Activated T-cell treated with anti-CD3 and anti-CD28 coated beads, Interleukin-2, amount 50 U/mL, for 24 hours (primary cell): ENCODE data around the gene TMTC4.
"Not testable (repeated sequence)": the region's sequence is repeated elsewhere in the genome, so short reads cannot be mapped to it uniquely, and the experiment has no call there.

ENCODE experiments used
- DNase-seq: peaks from one replicate; pipeline ENCODE4 v3.0.0-alpha.2; 2020
- H3K27ac Mint-ChIP-seq: 2 replicates; pipeline ENCODE4 v1.8.0; 2020; ENCODE audit warnings: mild to moderate bottlenecking, mixed read lengths
- H3K27me3 Mint-ChIP-seq: 2 replicates; pipeline ENCODE4 v1.8.0; 2020; ENCODE audit warnings: mixed read lengths
- H3K36me3 Mint-ChIP-seq: 2 replicates; pipeline ENCODE4 v1.8.0; 2020; ENCODE audit warnings: low read depth, mixed read lengths
- H3K4me1 Mint-ChIP-seq: 2 replicates; pipeline ENCODE4 v1.8.0; 2020; ENCODE audit warnings: low read depth, mixed read lengths
- H3K4me3 Mint-ChIP-seq: 2 replicates; pipeline ENCODE4 v1.8.0; 2020; ENCODE audit warnings: mild to moderate bottlenecking, moderate library complexity, mixed read lengths
- H3K9me3 Mint-ChIP-seq: 2 replicates; pipeline ENCODE4 v1.8.0; 2020; ENCODE audit warnings: mixed read lengths

Gene TMTC4

DNA sequence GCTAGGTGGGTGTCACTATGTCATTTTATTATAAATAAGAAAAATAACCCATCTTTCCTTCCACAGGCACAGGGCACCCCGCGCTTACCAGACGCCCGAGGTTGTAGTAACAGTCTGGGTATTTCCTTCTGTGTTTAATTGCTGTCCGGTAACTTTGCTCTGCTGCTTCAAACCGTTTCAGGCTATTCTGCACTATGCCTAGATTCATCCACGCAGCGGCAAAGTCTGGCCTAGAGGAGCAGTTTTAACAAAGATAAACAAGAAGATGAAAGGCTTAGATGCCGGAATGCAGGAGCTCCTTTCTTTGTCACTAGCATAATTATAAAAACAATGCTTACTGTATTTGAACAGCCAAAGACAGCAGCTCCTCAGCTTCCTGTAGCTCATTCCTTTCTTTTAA is 49.1 kb downstream of the TMTC4 start:
- H3K36me3 Mint-ChIP-seq, result peaks cover 89% of the 10 kb centered on the region
- H3K4me3 Mint-ChIP-seq, result no peak overlapping the region
- H3K27me3 Mint-ChIP-seq, result no peaks in the 10 kb centered on the region
- peaks cover 2% of the 10 kb centered on the region for H3K4me1 Mint-ChIP-seq
- H3K27ac Mint-ChIP-seq, result no peak overlapping the region
- H3K9me3 Mint-ChIP-seq, result peaks cover 11% of the 10 kb centered on the region
- no peak for DNase-seq

DNA sequence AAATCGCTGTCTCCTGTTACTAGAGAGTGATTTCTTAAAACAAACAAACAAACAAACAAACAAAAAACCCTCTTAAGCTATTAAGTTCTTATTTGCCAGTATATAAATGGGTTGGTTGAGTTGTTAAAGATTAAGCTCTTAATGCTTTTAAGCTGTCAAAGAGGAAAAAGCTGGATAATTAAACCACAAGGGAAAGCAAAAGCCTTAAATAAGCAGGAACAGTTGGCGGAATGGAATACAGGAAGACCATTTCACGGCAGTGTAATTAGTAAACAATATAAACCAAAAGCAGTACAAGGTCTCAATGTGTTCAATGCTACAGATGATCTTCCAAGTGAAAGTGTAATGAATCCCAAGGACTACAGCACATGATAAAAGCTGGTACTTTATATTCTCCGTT is 53.8 kb downstream of the TMTC4 start:
- Mint-ChIP-seq H3K4me1 (peaks cover 8% of the 10 kb centered on the region), H3K27me3 (no peaks in the 10 kb centered on the region), H3K27ac (no peak overlapping the region), H3K36me3 (peaks cover 48% of the 10 kb centered on the region), H3K9me3 (peaks cover 11% of the 10 kb centered on the region), H3K4me3 (no peak overlapping the region)
- no peak for DNase-seq

DNA sequence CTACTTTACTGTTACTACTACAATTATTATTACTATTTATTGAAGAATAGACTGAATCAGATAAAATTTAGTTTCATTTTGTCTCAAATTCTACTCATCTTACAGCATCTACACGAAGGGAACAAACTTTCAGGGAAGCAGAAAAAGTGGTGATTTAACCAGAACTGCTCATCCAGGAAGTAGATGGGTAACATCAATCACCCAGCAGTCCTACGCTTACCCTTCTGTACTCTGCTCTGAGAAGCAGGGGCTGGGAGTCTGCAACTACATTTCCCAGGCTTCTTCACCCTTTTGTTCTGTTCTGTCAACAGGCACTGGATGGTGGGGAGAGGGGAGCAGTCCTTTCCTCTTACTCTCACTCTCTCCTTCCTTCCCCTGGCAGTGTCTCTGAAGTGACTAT is 54.7 kb downstream of the TMTC4 start:
- H3K4me1 Mint-ChIP-seq, result peaks cover 8% of the 10 kb centered on the region
- peaks cover 11% of the 10 kb centered on the region for H3K9me3 Mint-ChIP-seq
- DNase-seq, result no peak
- H3K27me3 Mint-ChIP-seq, result no peaks in the 10 kb centered on the region
- H3K4me3 Mint-ChIP-seq, result no peak overlapping the region
- no peak overlapping the region for H3K27ac Mint-ChIP-seq
- peaks cover 39% of the 10 kb centered on the region for H3K36me3 Mint-ChIP-seq

DNA sequence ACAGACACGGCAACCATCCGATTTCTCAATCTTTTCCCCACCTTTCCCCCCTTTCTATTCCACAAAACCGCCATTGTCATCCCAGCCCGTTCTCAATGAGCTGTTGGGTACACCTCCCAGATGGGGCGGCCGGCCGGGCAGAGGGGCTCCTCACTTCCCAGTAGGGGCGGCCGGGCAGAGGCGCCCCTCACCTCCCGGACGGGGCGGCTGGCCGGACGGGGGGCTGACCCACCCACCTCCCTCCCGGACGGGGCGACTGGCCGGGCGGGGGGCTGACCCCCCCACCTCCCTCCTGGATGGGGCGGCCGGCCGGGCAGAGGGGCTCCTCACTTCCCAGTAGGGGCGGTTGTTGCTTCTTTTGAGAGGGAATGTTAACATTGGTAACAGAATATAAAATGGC is 55.7 kb downstream of the TMTC4 start:
- H3K4me3 Mint-ChIP-seq, H3K4me1 Mint-ChIP-seq, DNase-seq, H3K27me3 Mint-ChIP-seq, H3K27ac Mint-ChIP-seq: not testable (repeated sequence)
- Mint-ChIP-seq H3K36me3 (peaks cover 30% of the 10 kb centered on the region), H3K9me3 (peaks cover 11% of the 10 kb centered on the region)

DNA sequence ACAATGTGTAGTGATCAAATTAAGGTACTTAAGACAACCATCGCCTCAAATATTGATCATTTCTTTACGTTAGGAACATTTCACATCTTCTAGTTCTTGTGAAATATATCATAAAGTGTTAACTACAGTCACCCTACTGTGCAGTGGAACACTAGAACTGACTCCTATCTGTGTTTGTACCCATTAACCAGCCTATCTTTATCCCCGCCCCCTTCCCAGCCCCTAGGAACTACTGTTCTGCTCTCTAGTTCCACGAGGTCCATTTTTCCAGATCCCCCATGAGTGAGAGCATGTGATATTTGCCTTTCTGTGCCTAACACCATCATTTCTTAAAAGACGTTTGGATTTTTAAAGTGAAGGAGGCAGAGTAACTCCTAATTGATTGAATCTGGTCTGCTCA is 61.6 kb downstream of the TMTC4 start:
- H3K9me3 Mint-ChIP-seq, result no peaks in the 10 kb centered on the region
- peaks cover 15% of the 10 kb centered on the region for H3K4me1 Mint-ChIP-seq
- H3K27me3 Mint-ChIP-seq, result no peaks in the 10 kb centered on the region
- H3K36me3 Mint-ChIP-seq, result peaks cover 32% of the 10 kb centered on the region
- H3K27ac Mint-ChIP-seq, result no peak overlapping the region
- H3K4me3 Mint-ChIP-seq, result no peak overlapping the region
- DNase-seq, result no peak

DNA sequence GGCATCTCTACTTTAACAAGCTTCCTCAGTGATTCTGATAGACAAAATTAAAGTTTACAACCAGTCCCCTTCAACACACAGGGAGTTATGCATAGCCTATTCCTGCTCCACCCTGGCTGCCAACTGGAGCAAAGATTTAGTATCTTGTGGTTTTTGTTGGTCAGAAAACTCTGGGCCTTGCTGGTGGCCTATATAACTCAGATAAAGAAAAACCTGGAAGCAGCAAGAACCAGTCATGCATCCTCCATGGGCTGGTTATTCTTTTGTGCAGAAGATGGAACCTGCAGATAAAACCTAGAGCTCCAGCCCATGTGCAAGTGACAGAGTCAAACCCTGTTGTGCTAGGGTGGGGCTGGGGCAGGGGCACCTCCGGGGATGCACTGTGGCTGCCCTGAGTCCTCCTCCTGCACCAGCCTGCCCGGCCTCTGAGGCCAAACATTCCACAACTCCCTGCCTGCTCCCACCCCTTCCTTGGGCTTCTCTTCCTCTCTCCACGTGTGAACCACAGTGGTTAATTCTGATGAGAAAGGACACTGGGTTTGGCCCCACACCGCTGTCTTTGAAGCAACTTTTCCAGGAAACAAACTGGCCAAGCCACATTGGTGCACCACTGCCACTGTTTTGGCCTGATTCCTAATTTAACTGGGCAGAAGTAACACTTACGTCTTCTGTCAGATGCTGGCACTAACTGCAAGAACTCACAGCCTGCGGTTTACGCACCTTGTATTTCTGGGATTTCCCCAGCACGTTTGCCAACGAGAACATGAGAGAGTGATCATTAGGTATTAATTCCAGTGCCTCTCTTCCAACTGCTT is 62.7 kb downstream of the TMTC4 start:
- Mint-ChIP-seq H3K36me3 (peaks cover 40% of the 10 kb centered on the region), H3K27ac (no peak overlapping the region), H3K27me3 (no peaks in the 10 kb centered on the region), H3K4me3 (no peak overlapping the region), H3K9me3 (no peaks in the 10 kb centered on the region), H3K4me1 (peaks cover 16% of the 10 kb centered on the region)
- no peak for DNase-seq

DNA sequence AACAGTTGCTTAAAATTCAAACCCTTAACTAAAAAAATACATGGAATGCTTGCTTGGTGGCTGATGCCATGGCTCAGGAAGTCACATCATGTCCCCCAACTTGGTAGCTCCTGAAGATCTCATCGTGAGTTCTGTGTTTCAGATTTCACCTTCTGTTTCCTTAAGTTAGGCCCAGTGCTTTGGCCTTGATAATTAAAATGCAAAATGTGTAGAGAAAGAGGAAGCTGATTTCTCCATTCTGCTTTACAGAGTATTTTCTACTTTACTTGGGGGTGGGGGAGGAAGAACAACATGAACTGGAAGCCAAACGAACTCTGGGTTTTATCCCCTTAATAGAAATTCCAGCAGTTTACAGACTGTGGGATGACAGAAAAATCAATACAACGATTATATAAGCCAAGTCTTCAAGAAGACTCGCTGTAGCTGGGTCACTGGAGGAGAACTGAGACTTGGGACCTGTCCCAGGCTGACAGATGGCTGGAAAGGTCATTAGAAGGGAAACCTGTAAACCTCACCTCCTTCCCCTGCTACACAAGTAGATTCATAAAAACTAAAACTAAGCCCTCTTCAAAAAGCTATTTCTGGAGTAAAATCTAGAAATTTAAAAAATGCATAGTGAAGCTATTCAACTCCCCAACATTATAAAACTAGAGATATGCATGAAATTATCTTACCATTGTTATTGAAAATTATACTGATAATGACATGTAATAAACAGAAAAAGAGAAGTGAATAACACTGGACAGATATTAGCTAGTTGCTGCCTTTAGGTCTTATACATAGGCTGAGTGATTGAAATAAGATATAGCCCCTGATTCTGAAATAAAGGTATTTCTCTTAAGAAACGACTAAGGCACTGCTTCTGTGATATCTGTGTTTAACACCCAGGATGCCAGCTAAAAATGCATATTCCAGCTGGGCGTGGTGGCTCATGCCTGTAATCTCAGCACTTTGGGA is 63.9 kb downstream of the TMTC4 start:
- no peaks in the 10 kb centered on the region for H3K9me3 Mint-ChIP-seq
- no peak overlapping the region for H3K27ac Mint-ChIP-seq
- no peak for DNase-seq
- H3K4me3 Mint-ChIP-seq, result no peak overlapping the region
- H3K36me3 Mint-ChIP-seq, result peaks cover 47% of the 10 kb centered on the region
- H3K4me1 Mint-ChIP-seq, result peaks cover 16% of the 10 kb centered on the region
- H3K27me3 Mint-ChIP-seq, result no peaks in the 10 kb centered on the region

DNA sequence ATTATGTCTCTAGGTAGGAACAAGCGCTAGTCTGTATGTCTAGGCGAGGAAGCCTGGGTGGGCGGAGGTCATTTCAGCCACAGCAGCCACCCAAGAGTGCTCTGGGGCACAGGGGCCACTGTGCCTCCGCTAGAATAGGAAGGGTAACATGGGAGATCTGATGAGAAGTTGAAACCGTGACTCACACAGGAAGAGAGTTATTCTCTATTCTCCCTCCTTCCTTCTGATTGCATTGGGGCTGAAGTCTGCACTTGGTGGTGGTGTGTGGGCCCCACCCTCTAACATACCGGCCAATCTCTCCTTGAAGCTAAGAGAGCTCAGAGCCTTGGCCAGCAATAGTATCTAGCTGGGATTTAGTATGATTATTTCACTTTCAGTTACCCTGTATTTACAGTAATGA is 65.7 kb downstream of the TMTC4 start:
- H3K27me3 Mint-ChIP-seq, result no peaks in the 10 kb centered on the region
- H3K9me3 Mint-ChIP-seq, result no peaks in the 10 kb centered on the region
- no peak overlapping the region for H3K4me3 Mint-ChIP-seq
- no peak for DNase-seq
- H3K36me3 Mint-ChIP-seq, result peaks cover 58% of the 10 kb centered on the region
- H3K27ac Mint-ChIP-seq, result peak overlapping the region; percentile 35
- H3K4me1 Mint-ChIP-seq, result peaks cover 16% of the 10 kb centered on the region

DNA sequence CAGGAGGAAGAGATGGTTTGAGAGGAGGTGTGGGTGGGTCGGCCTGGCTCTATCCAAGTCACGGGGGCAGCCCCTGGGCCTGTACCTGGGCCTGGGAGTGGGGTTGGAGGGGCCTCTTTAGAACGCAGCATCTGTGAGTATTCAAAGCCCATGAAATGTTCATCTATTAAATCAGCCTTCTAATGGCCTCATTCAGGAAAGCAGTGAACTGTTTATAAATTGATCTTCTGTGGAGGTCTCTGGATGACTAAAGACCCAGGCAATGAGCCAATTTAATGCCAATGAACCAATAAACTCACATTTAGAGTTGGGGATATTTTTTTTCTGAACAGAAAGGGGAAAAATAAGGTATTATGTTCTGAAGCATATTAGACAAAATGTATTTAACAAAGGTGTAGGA is 66.1 kb downstream of the TMTC4 start:
- Mint-ChIP-seq H3K4me3 (no peak overlapping the region), H3K36me3 (peaks cover 62% of the 10 kb centered on the region), H3K4me1 (peaks cover 16% of the 10 kb centered on the region), H3K27ac (peak overlapping the region; percentile 35), H3K27me3 (no peaks in the 10 kb centered on the region), H3K9me3 (no peaks in the 10 kb centered on the region)
- no peak for DNase-seq

DNA sequence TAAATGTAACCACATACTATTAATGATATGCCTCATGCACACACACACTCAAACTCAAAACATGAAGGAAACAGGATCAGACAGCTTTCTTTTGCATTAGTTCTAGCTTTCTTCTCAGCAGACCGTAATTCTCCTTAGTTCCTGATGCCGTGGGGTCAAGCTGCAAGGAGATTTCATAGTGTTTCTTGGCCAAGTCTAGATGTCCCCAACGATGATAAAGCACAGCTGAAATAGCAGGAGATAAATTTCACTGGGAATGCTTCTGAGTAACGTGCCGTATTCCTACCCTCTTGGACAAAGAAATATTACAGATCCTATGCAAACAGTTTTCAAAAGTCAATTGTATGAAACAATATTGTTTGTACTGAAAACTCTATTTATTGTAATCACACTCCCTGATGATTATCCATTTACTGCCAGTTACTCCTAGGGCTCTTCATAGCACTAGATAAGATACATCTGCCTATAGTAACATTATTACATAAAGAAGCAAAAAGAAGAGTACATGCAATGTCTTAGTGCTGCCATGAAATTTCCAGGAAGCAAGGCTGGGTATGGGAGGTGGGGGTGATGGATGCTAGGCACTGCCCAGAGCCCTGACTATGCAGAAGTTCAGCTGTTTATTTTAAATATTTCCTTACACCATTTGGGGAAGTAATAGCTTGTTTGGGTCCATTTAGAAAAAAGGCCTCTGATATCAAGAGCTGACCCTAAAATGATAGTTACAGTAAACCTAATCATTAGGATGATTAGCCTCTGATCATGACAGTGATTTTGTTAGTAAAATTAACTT is 69.5 kb downstream of the TMTC4 start:
- no peak for DNase-seq
- H3K27me3 Mint-ChIP-seq, result no peaks in the 10 kb centered on the region
- no peaks in the 10 kb centered on the region for H3K9me3 Mint-ChIP-seq
- no peak overlapping the region for H3K27ac Mint-ChIP-seq
- H3K4me1 Mint-ChIP-seq, result peaks cover 12% of the 10 kb centered on the region
- H3K4me3 Mint-ChIP-seq, result no peak overlapping the region
- H3K36me3 Mint-ChIP-seq, result peaks cover 37% of the 10 kb centered on the region

DNA sequence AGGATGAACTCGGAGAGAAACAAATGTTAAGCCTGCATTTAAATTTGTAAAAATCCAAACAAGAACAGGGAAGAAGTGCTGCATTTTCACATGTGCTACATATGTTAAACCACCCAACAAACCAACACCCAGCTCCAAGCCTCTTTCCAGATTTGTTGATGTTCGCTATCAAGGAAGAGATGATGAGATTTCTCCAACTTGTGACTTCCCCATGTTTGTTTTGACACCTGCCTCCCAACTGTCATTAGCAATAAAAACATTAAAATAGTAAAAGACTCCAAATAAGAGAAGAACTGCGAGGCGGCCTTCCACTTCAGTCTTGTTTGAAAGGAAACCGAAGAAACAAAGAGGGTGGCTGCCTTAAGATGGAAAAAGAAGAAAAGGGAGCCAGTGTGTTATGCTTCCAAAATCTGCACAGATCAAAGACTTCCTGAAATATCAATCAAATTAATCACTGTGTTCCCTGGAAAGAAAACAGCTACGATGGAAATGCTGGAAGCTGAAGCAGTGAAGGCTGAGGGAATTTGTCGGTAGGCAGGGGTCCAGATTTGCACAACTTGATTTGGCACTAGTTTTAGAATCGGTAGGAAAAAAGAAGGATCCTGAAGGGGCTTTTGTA is 72.0 kb downstream of the TMTC4 start:
- Mint-ChIP-seq H3K36me3 (peaks cover 26% of the 10 kb centered on the region), H3K4me1 (no peaks in the 10 kb centered on the region), H3K27me3 (no peaks in the 10 kb centered on the region), H3K27ac (no peak overlapping the region), H3K9me3 (no peaks in the 10 kb centered on the region), H3K4me3 (no peak overlapping the region)
- no peak for DNase-seq

DNA sequence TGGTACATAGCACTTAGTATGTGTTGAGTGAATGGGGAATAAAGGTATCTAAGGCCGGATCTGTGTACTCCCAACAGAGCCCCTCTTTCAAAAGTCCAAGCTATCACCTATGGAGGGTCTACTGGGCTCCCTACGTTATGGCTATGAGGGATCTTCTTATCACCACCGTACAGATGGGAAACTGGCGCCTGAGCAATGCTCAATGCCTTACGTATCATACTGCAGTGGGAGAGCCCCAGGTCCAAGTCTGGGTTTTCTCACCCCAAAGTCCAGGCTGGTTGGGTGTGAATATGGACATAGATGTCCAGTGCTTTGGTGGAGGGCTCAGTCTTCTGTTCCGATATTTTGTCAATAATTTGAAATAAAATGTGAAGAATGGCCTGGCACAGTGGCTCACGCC is 72.9 kb downstream of the TMTC4 start:
- no peak overlapping the region for H3K4me3 Mint-ChIP-seq
- no peak for DNase-seq
- H3K36me3 Mint-ChIP-seq, result peaks cover 21% of the 10 kb centered on the region
- H3K4me1 Mint-ChIP-seq, result no peaks in the 10 kb centered on the region
- H3K27me3 Mint-ChIP-seq, result no peaks in the 10 kb centered on the region
- no peak overlapping the region for H3K27ac Mint-ChIP-seq
- no peaks in the 10 kb centered on the region for H3K9me3 Mint-ChIP-seq

DNA sequence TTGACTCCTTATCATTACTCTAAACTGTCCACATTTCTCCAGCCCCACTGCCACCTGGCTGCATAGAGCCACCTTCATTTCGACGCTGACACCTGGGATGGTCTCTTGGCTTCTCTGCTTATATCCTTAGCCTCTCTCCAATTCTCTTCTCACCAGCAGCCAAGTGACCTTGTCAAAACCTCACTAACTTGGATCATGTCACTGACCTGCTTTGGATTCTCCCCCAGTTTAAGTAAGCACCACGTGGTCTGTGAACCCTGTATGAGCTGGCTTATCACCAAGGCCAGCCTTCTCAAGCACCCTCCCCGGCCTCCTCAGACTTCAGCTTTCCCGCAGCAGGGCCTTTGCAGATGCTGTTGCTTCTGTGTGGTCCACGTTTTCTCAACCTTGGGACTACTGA is 73.7 kb downstream of the TMTC4 start:
- Mint-ChIP-seq H3K4me1 (no peaks in the 10 kb centered on the region), H3K4me3 (no peak overlapping the region), H3K27me3 (no peaks in the 10 kb centered on the region), H3K9me3 (no peaks in the 10 kb centered on the region), H3K27ac (no peak overlapping the region), H3K36me3 (peaks cover 16% of the 10 kb centered on the region)
- no peak for DNase-seq

DNA sequence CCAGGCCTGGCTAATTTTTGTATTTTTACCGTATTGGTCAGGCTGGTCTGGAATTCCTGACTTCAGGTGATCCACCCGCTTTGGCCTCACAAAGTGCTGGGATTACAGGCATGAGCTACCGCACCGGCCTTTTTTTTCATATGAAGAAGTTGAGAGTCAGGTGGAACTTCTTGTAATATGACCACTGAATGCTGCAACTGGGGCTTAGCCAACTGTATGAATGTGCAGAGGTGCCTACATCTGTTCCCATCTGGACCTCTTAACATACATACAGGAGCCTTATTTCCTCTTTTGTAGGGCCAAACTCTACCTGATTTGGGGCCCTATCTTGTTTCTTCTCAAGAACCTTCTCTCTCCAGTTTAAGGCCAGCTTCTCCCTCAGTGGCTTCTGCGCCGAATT is 74.1 kb downstream of the TMTC4 start:
- H3K27me3 Mint-ChIP-seq, result no peaks in the 10 kb centered on the region
- H3K4me1 Mint-ChIP-seq, result no peaks in the 10 kb centered on the region
- no peak overlapping the region for H3K27ac Mint-ChIP-seq
- DNase-seq, result no peak
- no peak overlapping the region for H3K4me3 Mint-ChIP-seq
- H3K36me3 Mint-ChIP-seq, result peaks cover 13% of the 10 kb centered on the region
- no peaks in the 10 kb centered on the region for H3K9me3 Mint-ChIP-seq
